PFSK-1 (cell line): ENCODE measurements around the gene DNAH11.

Source experiments
- FOXP2 ChIP-seq: optimal IDR thresholded peaks from 2 replicates; pipeline ENCODE3; 2011; ENCODE audit warnings: borderline replicate concordance, control low read depth, inconsistent platforms; ENCODE audit not compliant: insufficient read depth; ENCODE audit errors: extremely low read length, extremely low read depth
- POLR2AphosphoS5 ChIP-seq: IDR thresholded peaks from 2 replicates; pipeline ENCODE4 v1.6.1; 2012; ENCODE audit warnings: low read depth, mild to moderate bottlenecking, control low read depth, low read length, moderate library complexity
- REST ChIP-seq, 2 experiments: IDR thresholded peaks; 2 replicates each; pipeline versions ENCODE4 v1.6.1 to v1.8.0; 2011 to 2012; ENCODE audit warnings: low read depth in 2 of 2, low read length in 2 of 2, control low read depth in 1 of 2, inconsistent platforms in 1 of 2, mild to moderate bottlenecking in 1 of 2, moderate library complexity in 1 of 2; ENCODE audit not compliant: insufficient read depth in 1 of 2
- SIN3A ChIP-seq: IDR thresholded peaks from 2 replicates; pipeline ENCODE4 v1.6.1; 2012; ENCODE audit warnings: mild to moderate bottlenecking, low read length, moderate library complexity, borderline replicate concordance; ENCODE audit not compliant: insufficient read depth
- TAF1 ChIP-seq: IDR thresholded peaks from 2 replicates; pipeline ENCODE4 v1.6.1; 2012; ENCODE audit warnings: low read length, control low read depth, borderline replicate concordance; ENCODE audit not compliant: insufficient read depth

The DNAH11 gene

GRCh38 chr7:21947946-21948345 lies 405.1 kb downstream of the DNAH11 start:
- TF ChIP-seq TAF1 (no peak), POLR2AphosphoS5 (no peak), FOXP2 (no peak), SIN3A (no peak)

- no peak for TF ChIP-seq POLR2AphosphoS5
- no peak for TF ChIP-seq REST (IDR thresholded peaks at IDR 0.05; ENCODE audit: insufficient read depth in 1 of 2, low read depth in 2 of 2, low read length in 2 of 2)
- TF ChIP-seq TAF1, result no peak
- TF ChIP-seq FOXP2, result no peak
- no peak for TF ChIP-seq SIN3A
These were observed 405.5 kb downstream of the DNAH11 start for GRCh38 chr7:21948364-21948763.

DNA sequence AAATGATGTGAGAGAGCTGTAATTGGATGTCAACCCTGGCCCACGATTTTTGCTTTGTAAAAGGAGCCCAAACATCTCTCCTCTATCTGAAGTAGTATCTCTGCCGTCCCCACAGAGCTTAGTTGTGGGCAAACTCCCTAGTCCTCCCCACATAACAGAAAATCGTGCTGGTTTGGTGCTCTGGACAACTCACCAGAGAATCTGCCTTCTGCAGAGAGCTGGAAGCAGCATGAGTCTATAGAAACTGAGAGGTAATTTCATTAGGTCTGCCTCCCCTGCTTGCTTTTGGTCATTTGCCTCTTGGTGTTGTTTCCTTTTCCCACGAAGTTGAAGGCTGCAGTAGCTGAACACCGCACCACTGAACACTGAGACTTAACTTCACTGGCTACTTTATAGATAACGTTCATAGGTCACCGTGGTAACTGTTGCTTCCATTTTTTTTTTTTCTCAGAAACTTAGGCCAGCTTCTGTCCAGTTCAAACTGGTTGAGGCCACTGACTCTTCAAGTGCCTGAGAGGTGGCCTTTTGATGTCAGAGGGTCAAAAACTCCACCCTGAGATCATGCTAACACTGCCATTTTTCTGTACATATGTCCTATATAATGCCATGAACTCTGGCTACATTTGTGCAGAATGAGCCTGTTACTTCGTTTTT lies 406.2 kb downstream of the DNAH11 start:
- no peak for TF ChIP-seq SIN3A
- no peak for TF ChIP-seq REST (IDR thresholded peaks at IDR 0.05; ENCODE audit: insufficient read depth in 1 of 2, low read depth in 2 of 2, low read length in 2 of 2)
- no peak for TF ChIP-seq TAF1
- TF ChIP-seq FOXP2, result no peak
- no peak for TF ChIP-seq POLR2AphosphoS5
